Endothelial cell of umbilical vein (primary cell): Measurements from ENCODE around the gene AP1M1. TPM values are rescaled to one million over a fixed set of nuclear protein-coding genes. Genes with fewer than 3 reads are reported as not detected.

Experiments
- BruUV-seq: library from RNA; stranded (reverse); fragments of 400-500 nt; replicated peaks from 2 replicates; lab custom pipeline; 2021; lab: Mats Ljungman, UMichigan
- CTCF ChIA-PET: fragments of 300-600, 350-600 bp; sonication (Branson Sonifier 250); formaldehyde crosslinking; loops from one replicate; lab custom pipeline; 2021; ENCODE audit warnings: antibody characterized with exemption, inconsistent platforms; lab: Charles Lee
- POLR2A ChIA-PET: fragments of 300-600, 350-600 bp; sonication (Branson Sonifier 250); formaldehyde crosslinking; loops from one replicate; lab custom pipeline; 2021; ENCODE audit warnings: antibody characterized with exemption, inconsistent platforms; lab: Charles Lee
- DNase-seq: peaks from one replicate; pipeline ENCODE4 v3.0.0-alpha.2; 2011; ENCODE audit warnings: low read depth, low spot score
- FAIRE-seq: peaks from 2 replicates; lab custom pipeline; 2011; peaks lifted over from hg19 to GRCh38; lab: Jason Lieb, UNC
- H2AFZ ChIP-seq: 2 replicates; pipeline ENCODE4 v1.6.0; 2012; ENCODE audit warnings: low read depth, low read length, control low read depth, inconsistent platforms
- H3K27ac ChIP-seq: 2 replicates; pipeline ENCODE4 v1.5.1; 2011; ENCODE audit warnings: low read depth, mild to moderate bottlenecking, control low read depth, low read length, moderate library complexity; ENCODE audit not compliant: insufficient read depth
- H3K27me3 ChIP-seq, 2 experiments: 2 replicates each; pipeline versions ENCODE4 v1.6.0 to v1.6.1; 2011; ENCODE audit warnings: low read length in 2 of 2, mixed read lengths in 1 of 2; ENCODE audit not compliant: control insufficient read depth in 2 of 2, insufficient read depth in 2 of 2
- H3K36me3 ChIP-seq, 2 experiments: 2 replicates in 1 of 2; 3 replicates in 1 of 2; pipeline ENCODE4 v1.5.1; 2011; ENCODE audit warnings: low read length in 2 of 2, mild to moderate bottlenecking in 1 of 2, moderate library complexity in 1 of 2; ENCODE audit not compliant: control insufficient read depth in 2 of 2, insufficient read depth in 2 of 2; ENCODE audit errors: extremely low read depth in 1 of 2
- H3K4me1 ChIP-seq: 3 replicates; pipeline ENCODE4 v1.5.1; 2011; ENCODE audit warnings: mild to moderate bottlenecking, low read length; ENCODE audit not compliant: control insufficient read depth, insufficient read depth; ENCODE audit errors: extremely low read depth
- H3K4me2 ChIP-seq: 2 replicates; pipeline ENCODE4 v1.6.1; 2011; ENCODE audit warnings: low read length, control low read depth, mixed read lengths; ENCODE audit not compliant: insufficient read depth
- H3K4me3 ChIP-seq, 3 experiments: fragments of 200-600 bp in 1 of 3; sonication (generic), shearing (Covaris generic) in 1 of 3; replicated peaks in 1 of 3; 2 replicates each; pipeline ENCODE4 v1.5.1; 2011 to 2016; ENCODE audit warnings: control low read depth in 3 of 3, low read length in 3 of 3, mild to moderate bottlenecking in 2 of 3, inconsistent platforms in 1 of 3, low read depth in 1 of 3, moderate library complexity in 1 of 3; ENCODE audit not compliant: insufficient read depth in 1 of 3
- H3K79me2 ChIP-seq: 2 replicates; pipeline ENCODE4 v1.6.0; 2012; ENCODE audit warnings: low read length, inconsistent platforms; ENCODE audit not compliant: control insufficient read depth, insufficient read depth
- H3K9ac ChIP-seq: replicated peaks from 2 replicates; pipeline ENCODE3; 2011; ENCODE audit warnings: low read length, control low read depth; ENCODE audit not compliant: insufficient read depth; ENCODE audit errors: extremely low read depth
- H3K9me1 ChIP-seq: replicated peaks from 3 replicates; pipeline ENCODE4 v1.6.0; 2011; ENCODE audit warnings: mild to moderate bottlenecking, low read length; ENCODE audit not compliant: control insufficient read depth, insufficient read depth; ENCODE audit errors: extremely low read depth
- H3K9me3 ChIP-seq: replicated peaks from 2 replicates; pipeline ENCODE4 v1.5.1; 2012; ENCODE audit warnings: low read length, inconsistent platforms; ENCODE audit not compliant: control insufficient read depth, insufficient read depth
- H4K20me1 ChIP-seq: replicated peaks from 2 replicates; pipeline ENCODE3; 2011; ENCODE audit warnings: mild to moderate bottlenecking, low read length; ENCODE audit not compliant: control insufficient read depth, insufficient read depth; ENCODE audit errors: extremely low read depth
- FOS ChIP-seq: IDR thresholded peaks from 2 replicates; pipeline ENCODE4 v1.6.1; 2011; ENCODE audit warnings: mild to moderate bottlenecking, low read length, moderate library complexity, borderline replicate concordance; ENCODE audit not compliant: insufficient read depth
- GATA2 ChIP-seq: IDR thresholded peaks from 2 replicates; pipeline ENCODE4 v1.7.0; 2011; ENCODE audit warnings: low read depth, mild to moderate bottlenecking, moderate library complexity, mixed read lengths, low read length; ENCODE audit not compliant: insufficient read length, insufficient read depth
- POLR2AphosphoS5 ChIP-seq: IDR thresholded peaks from 2 replicates; pipeline ENCODE4 v1.6.1; 2012; ENCODE audit warnings: low read depth, mild to moderate bottlenecking, control low read depth, low read length, moderate library complexity; ENCODE audit not compliant: insufficient read depth
- dilution Hi-C: fragments of 300-500 bp; cut with MboI; formaldehyde crosslinking; loops from one replicate; pipeline ENCODE4 v1.15.0; 2019; ENCODE audit warnings: low sequenced_read_pairs; ENCODE audit not compliant: extremely low pct_ligation_motif_present
- intact Hi-C: fragments of 100-400 bp; cut with micrococcal nuclease; formaldehyde crosslinking; loops from one replicate; pipeline ENCODE4 v1.10.0; 2022
- polyA plus RNA-seq, 4 experiments: library from polyadenylated mRNA; depleted of rRNA in 3 of 4; stranded (reverse) in 3 of 4; unstranded in 1 of 4; fragments of >200 nt; gene quantifications; 2 replicates each; pipeline versions ENCODE4 v1.2.1 to v1.2.3, GENCODE V29; 2011 to 2012; ENCODE audit warnings: missing spikeins in 1 of 4
- total RNA-seq: library from RNA; stranded (reverse); gene quantifications from 2 replicates; pipeline ENCODE4 v1.2.3, GENCODE V29; 2021
- TF ChIP-seq, protein P1 (sequence below), 2 donors: IDR thresholded peaks; 1 replicate in 1 of 2; 2 replicates in 1 of 2; pipeline ENCODE4 v1.5.1; 2011; ENCODE audit warnings: low read length in 2 of 2, mild to moderate bottlenecking in 2 of 2, moderate library complexity in 2 of 2, control low read depth in 1 of 2, inconsistent platforms in 1 of 2, low read depth in 1 of 2; ENCODE audit not compliant: insufficient read depth in 1 of 2; ENCODE audit errors: extremely low read depth in 1 of 2

Gene AP1M1
- total and polyA plus RNA-seq, 2 donors (not counting 3 experiments of a cell fraction or from before 2014, with no cell fraction given) = 99.3 to 129 TPM

DNA sequence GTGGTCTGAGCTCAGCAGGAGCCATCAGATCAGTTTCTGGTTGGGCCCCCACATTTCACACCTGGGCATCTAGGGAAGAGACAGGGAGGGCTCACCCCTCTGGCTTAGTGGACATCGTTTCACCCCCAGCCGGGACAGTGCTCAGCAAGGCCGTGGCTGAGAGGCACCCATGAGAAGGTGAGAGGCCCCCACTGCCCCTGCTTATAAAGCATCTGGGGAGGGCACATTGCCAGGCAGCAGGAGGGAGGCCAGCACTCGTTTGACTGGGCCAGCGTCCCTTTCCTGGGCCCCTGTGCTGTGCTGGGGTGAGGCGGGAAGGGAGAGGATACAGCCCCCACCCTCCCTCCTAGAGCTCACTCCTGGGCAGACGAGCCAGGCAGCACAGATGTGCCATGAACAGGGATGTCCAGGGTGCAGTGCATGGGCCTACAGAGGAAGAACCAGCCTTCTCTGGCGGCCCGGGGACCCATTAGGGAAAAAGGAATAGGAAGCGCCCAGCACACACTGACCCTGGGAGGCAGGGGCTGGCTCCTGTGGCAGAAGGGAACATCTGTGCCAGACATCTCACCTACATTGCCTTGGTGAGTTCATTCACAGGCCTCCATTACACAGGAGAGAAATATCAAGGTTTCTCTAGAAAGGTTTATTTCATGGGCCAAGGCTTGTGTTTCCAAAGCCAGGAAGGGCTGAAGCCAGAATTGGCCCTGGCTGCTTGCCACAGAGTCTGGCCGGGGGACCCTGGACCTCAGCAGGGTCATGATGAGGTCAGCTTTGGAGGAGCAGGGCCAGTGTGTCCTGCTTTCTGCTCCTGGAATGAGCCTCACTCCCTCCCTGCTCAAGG, 7.7 kb downstream of the AP1M1 start:
- Histone ChIP-seq H3K9me1 (no peaks in the 10 kb centered on the region), H3K27ac (no peak overlapping the region), H3K4me3 (no peak overlapping the region), H3K4me1 (no peaks in the 10 kb centered on the region), H3K4me2 (no peak overlapping the region), H3K79me2 (peaks cover 26% of the 10 kb centered on the region), H4K20me1 (no peaks in the 10 kb centered on the region), H3K9ac (no peak overlapping the region), H3K27me3 (no peaks in the 10 kb centered on the region), H3K9me3 (no peaks in the 10 kb centered on the region), H3K36me3 (peaks cover 5 to 46% of the 10 kb centered on the region in 2 experiments), H2AFZ (no peak overlapping the region)
- no peak for FAIRE-seq
- CTCF ChIA-PET = no interaction called here
- POLR2A ChIA-PET = interaction anchor here (0.7 kb wide), 1 partner anchor 9 kb away, joined by 3 read pairs; no protein-coding TSS in a partner anchor
- DNase-seq = no peak
- dilution Hi-C loops = loop anchor here (25.0 kb wide), 1 partner anchor 157 kb away; no protein-coding TSS in a partner anchor
- BruUV-seq = no TSS peak
- no peak for TF ChIP-seq GATA2
- TF ChIP-seq POLR2AphosphoS5 = peak; percentile 47
- intact Hi-C loops = no loop called here

DNA sequence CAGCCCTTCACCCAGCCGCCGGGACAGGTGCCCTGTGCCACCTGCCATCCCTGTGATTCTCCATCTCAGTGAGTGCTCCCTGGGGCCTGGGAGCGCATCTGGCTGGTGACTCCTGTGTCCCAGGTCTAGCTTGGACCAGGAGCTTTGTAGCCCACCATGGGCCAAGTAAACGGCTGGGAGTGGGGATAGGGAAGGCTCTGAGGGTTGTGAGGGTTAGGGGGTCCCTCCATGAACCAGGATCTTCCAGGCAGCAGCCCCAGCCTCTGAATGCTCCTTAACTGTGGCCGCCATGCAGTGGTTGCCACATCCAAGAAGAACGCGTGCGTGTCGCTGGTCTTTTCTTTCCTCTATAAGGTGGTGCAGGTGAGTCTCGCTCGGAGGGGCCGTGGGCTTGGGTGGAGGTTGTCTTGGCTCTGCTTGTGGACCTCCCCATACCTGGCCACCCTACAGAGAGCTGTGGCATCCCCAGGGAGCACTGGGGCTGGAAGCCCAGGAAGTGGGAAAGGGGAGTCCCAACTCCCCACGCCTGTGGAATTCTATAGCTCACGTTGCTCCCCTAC, 8.4 kb downstream of the AP1M1 start:
- peaks cover 5 to 45% of the 10 kb centered on the region in 2 experiments for H3K36me3 ChIP-seq
- no peaks in the 10 kb centered on the region for H3K9me3 ChIP-seq
- H4K20me1 ChIP-seq = no peaks in the 10 kb centered on the region
- no peaks in the 10 kb centered on the region for H3K4me1 ChIP-seq
- ChIA-PET CTCF (no interaction called here), POLR2A (no interaction called here)
- H3K79me2 ChIP-seq = peaks cover 20% of the 10 kb centered on the region
- H3K27ac ChIP-seq = no peak overlapping the region
- TF ChIP-seq, protein P1, sequence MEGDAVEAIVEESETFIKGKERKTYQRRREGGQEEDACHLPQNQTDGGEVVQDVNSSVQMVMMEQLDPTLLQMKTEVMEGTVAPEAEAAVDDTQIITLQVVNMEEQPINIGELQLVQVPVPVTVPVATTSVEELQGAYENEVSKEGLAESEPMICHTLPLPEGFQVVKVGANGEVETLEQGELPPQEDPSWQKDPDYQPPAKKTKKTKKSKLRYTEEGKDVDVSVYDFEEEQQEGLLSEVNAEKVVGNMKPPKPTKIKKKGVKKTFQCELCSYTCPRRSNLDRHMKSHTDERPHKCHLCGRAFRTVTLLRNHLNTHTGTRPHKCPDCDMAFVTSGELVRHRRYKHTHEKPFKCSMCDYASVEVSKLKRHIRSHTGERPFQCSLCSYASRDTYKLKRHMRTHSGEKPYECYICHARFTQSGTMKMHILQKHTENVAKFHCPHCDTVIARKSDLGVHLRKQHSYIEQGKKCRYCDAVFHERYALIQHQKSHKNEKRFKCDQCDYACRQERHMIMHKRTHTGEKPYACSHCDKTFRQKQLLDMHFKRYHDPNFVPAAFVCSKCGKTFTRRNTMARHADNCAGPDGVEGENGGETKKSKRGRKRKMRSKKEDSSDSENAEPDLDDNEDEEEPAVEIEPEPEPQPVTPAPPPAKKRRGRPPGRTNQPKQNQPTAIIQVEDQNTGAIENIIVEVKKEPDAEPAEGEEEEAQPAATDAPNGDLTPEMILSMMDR (IDR thresholded peaks at IDR 0.05; ENCODE audit: extremely low read depth in 1 of 2, insufficient read depth in 1 of 2, low read depth in 1 of 2, low read length in 2 of 2) = no peak
- no peak for TF ChIP-seq FOS
- dilution Hi-C loops = loop anchor here (25.0 kb wide), 1 partner anchor 156 kb away; no protein-coding TSS in a partner anchor
- H3K4me3 ChIP-seq = no peak overlapping the region
- FAIRE-seq (no peak), DNase-seq (no peak)
- H3K4me2 ChIP-seq = no peak overlapping the region
- no peak overlapping the region for H3K9ac ChIP-seq
- intact Hi-C loops = no loop called here
- H2AFZ ChIP-seq = no peak overlapping the region
- BruUV-seq = no TSS peak
- H3K9me1 ChIP-seq = no peaks in the 10 kb centered on the region
- no peaks in the 10 kb centered on the region for H3K27me3 ChIP-seq
